ENCODE data around the gene LY6G6D. TPM values are rescaled to one million over a fixed set of nuclear protein-coding genes. Genes with fewer than 3 reads are reported as not detected.

LY6G6D gene
- total and polyA plus RNA-seq, 5 donors from 2014 or later: not detected

GRCh38 chr6:31697555-31697954, 17.6 kb upstream of the LY6G6D start:
- H3K36me3 Mint-ChIP-seq: peaks cover 30% of the 10 kb centered on the region
- no peak overlapping the region for H3K27ac ChIP-seq (ENCODE audit: insufficient read depth, low read length, poor library complexity, severe bottlenecking)

GRCh38 chr6:31700740-31701401, 14.3 kb upstream of the LY6G6D start:
- no peaks in the 10 kb centered on the region for H3K9me3 ChIP-seq (ENCODE audit: control insufficient read depth in 2 of 2, low read length in 2 of 2)
- H3K27me3 ChIP-seq (ENCODE audit: control insufficient read depth, insufficient read depth, low read length): no peaks in the 10 kb centered on the region
- no peak overlapping the region for H3K27ac ChIP-seq (ENCODE audit: insufficient read depth, low read length, poor library complexity, severe bottlenecking)
- Mint-ChIP-seq H3K36me3 (peaks cover 21% of the 10 kb centered on the region), H3K4me1 (peaks cover 5 to 57% (median 39%) of the 10 kb centered on the region in 4 donors), H3K27me3 (peaks cover 6% of the 10 kb centered on the region), H3K9me3 (no peaks in the 10 kb centered on the region), H3K27ac (peak overlapping the region; percentile 49 to 98 (median 98)), H3K4me3 (peak overlapping the region; percentile 84 to 100 (median 98))
- DNase-seq (no peak), ATAC-seq (ENCODE audit: low read depth in 2 of 2) (no peak)
- peaks cover 32% of the 10 kb centered on the region for H3K4me1 ChIP-seq (ENCODE audit: control insufficient read depth, insufficient read depth, low read length, poor library complexity, severe bottlenecking)
- peaks cover 19% of the 10 kb centered on the region for H3K36me3 ChIP-seq (ENCODE audit: control insufficient read depth, insufficient read depth, low read length)
- peak overlapping the region; percentile 48 for H3K4me3 ChIP-seq (ENCODE audit: low read depth, low read length)

More at GRCh38 chr6:31697555-31697954, 17.6 kb upstream of the LY6G6D start:
- Mint-ChIP-seq H3K4me3 (no peak overlapping the region), H3K27me3 (peaks cover 2% of the 10 kb centered on the region), H3K4me1 (peaks cover 5 to 45% (median 33%) of the 10 kb centered on the region in 4 donors), H3K27ac (peak overlapping the region; percentile 37 to 79 (median 38)), H3K9me3 (no peaks in the 10 kb centered on the region)
- H3K9me3 ChIP-seq (ENCODE audit: control insufficient read depth in 2 of 2, low read length in 2 of 2): no peaks in the 10 kb centered on the region
- ATAC-seq (ENCODE audit: low read depth in 2 of 2) (no peak), DNase-seq (peak in 1 of 3 donors; percentile 10)
- no peaks in the 10 kb centered on the region for H3K27me3 ChIP-seq (ENCODE audit: control insufficient read depth, insufficient read depth, low read length)
- H3K4me3 ChIP-seq (ENCODE audit: low read depth, low read length): no peak overlapping the region
- peaks cover 22% of the 10 kb centered on the region for H3K4me1 ChIP-seq (ENCODE audit: control insufficient read depth, insufficient read depth, low read length, poor library complexity, severe bottlenecking)
- H3K36me3 ChIP-seq (ENCODE audit: control insufficient read depth, insufficient read depth, low read length): peaks cover 42% of the 10 kb centered on the region

GRCh38 chr6:31701666-31702404, 13.3 kb upstream of the LY6G6D start:
- DNase-seq (peak in 1 of 3 donors; percentile 20), ATAC-seq (ENCODE audit: low read depth in 2 of 2) (no peak)
- Histone ChIP-seq H3K27ac (ENCODE audit: insufficient read depth, low read length, poor library complexity, severe bottlenecking) (peak overlapping the region; percentile 98), H3K4me3 (ENCODE audit: low read depth, low read length) (peak overlapping the region; percentile 93), H3K36me3 (ENCODE audit: control insufficient read depth, insufficient read depth, low read length) (peaks cover 14% of the 10 kb centered on the region), H3K4me1 (ENCODE audit: control insufficient read depth, insufficient read depth, low read length, poor library complexity, severe bottlenecking) (peaks cover 32% of the 10 kb centered on the region), H3K27me3 (ENCODE audit: control insufficient read depth, insufficient read depth, low read length) (no peaks in the 10 kb centered on the region), H3K9me3 (ENCODE audit: control insufficient read depth in 2 of 2, low read length in 2 of 2) (no peaks in the 10 kb centered on the region)
- Mint-ChIP-seq H3K4me3 (peak overlapping the region; percentile 84 to 100 (median 98)), H3K27ac (peak overlapping the region; percentile 98 to 99 (median 98)), H3K36me3 (peaks cover 20% of the 10 kb centered on the region), H3K4me1 (peaks cover 5 to 57% (median 39%) of the 10 kb centered on the region in 4 donors), H3K27me3 (peaks cover 6% of the 10 kb centered on the region), H3K9me3 (no peaks in the 10 kb centered on the region)

GRCh38 chr6:31702405-31702818, 12.7 kb upstream of the LY6G6D start:
- peak overlapping the region; percentile 93 for H3K4me3 ChIP-seq (ENCODE audit: low read depth, low read length)
- H3K36me3 Mint-ChIP-seq: peaks cover 14% of the 10 kb centered on the region
- peaks cover 32% of the 10 kb centered on the region for H3K4me1 ChIP-seq (ENCODE audit: control insufficient read depth, insufficient read depth, low read length, poor library complexity, severe bottlenecking)
- H3K27ac ChIP-seq (ENCODE audit: insufficient read depth, low read length, poor library complexity, severe bottlenecking): peak overlapping the region; percentile 98
- no peak for DNase-seq
- no peak for ATAC-seq (ENCODE audit: low read depth in 2 of 2)
- peaks cover 5 to 52% (median 37%) of the 10 kb centered on the region in 4 donors for H3K4me1 Mint-ChIP-seq
- H3K4me3 Mint-ChIP-seq: peak overlapping the region; percentile 84 to 100 (median 98)
- H3K9me3 ChIP-seq (ENCODE audit: control insufficient read depth in 2 of 2, low read length in 2 of 2): no peaks in the 10 kb centered on the region
- H3K27ac Mint-ChIP-seq: peak overlapping the region; percentile 98 to 99 (median 98)
- no peaks in the 10 kb centered on the region for H3K9me3 Mint-ChIP-seq
- H3K36me3 ChIP-seq (ENCODE audit: control insufficient read depth, insufficient read depth, low read length): peaks cover 13% of the 10 kb centered on the region
- peaks cover 6% of the 10 kb centered on the region for H3K27me3 Mint-ChIP-seq
- H3K27me3 ChIP-seq (ENCODE audit: control insufficient read depth, insufficient read depth, low read length): no peaks in the 10 kb centered on the region

GRCh38 chr6:31702819-31703716, 12.1 kb upstream of the LY6G6D start, which contains the start of gene ABHD16A:
ABHD16A (minus strand) TSS chr6:31703324; CDS start chr6:31703281, 43 bp downstream.
- H3K27ac ChIP-seq (ENCODE audit: insufficient read depth, low read length, poor library complexity, severe bottlenecking): peak within 1 kb of the TSS; percentile 98
- H3K4me1 Mint-ChIP-seq: peaks cover under 1 to 45% (median 31%) of the 10 kb centered on the region in 4 donors
- no peaks in the 10 kb centered on the region for H3K9me3 ChIP-seq (ENCODE audit: control insufficient read depth in 2 of 2, low read length in 2 of 2)
- peaks cover 10% of the 10 kb centered on the region for H3K36me3 ChIP-seq (ENCODE audit: control insufficient read depth, insufficient read depth, low read length)
- peak within 1 kb of the TSS; percentile 93 for H3K4me3 ChIP-seq (ENCODE audit: low read depth, low read length)
- H3K27ac Mint-ChIP-seq: peak within 1 kb of the TSS; percentile 98 to 99 (median 98)
- H3K4me3 Mint-ChIP-seq: peak within 1 kb of the TSS; percentile 84 to 100 (median 98)
- no peaks in the 10 kb centered on the region for H3K9me3 Mint-ChIP-seq
- peaks cover 32% of the 10 kb centered on the region for H3K4me1 ChIP-seq (ENCODE audit: control insufficient read depth, insufficient read depth, low read length, poor library complexity, severe bottlenecking)
- no peaks in the 10 kb centered on the region for H3K27me3 ChIP-seq (ENCODE audit: control insufficient read depth, insufficient read depth, low read length)
- H3K27me3 Mint-ChIP-seq: peaks cover 6% of the 10 kb centered on the region
- H3K36me3 Mint-ChIP-seq: peaks cover 7% of the 10 kb centered on the region
- peak; percentile 94 to 97 for ATAC-seq (ENCODE audit: low read depth in 2 of 2)
- peak; percentile 95 to 99 (median 97) for DNase-seq

- Histone ChIP-seq H3K36me3 (ENCODE audit: control insufficient read depth, insufficient read depth, low read length) (peaks cover 4% of the 10 kb centered on the region), H3K27ac (ENCODE audit: insufficient read depth, low read length, poor library complexity, severe bottlenecking) (no peak overlapping the region), H3K9me3 (ENCODE audit: control insufficient read depth in 2 of 2, low read length in 2 of 2) (no peaks in the 10 kb centered on the region), H3K4me3 (ENCODE audit: low read depth, low read length) (no peak overlapping the region), H3K4me1 (ENCODE audit: control insufficient read depth, insufficient read depth, low read length, poor library complexity, severe bottlenecking) (peaks cover 32% of the 10 kb centered on the region), H3K27me3 (ENCODE audit: control insufficient read depth, insufficient read depth, low read length) (no peaks in the 10 kb centered on the region)
- Mint-ChIP-seq H3K36me3 (peaks cover 3% of the 10 kb centered on the region), H3K9me3 (no peaks in the 10 kb centered on the region), H3K4me3 (no peak overlapping the region), H3K4me1 (peaks cover 0 to 35% (median 25%) of the 10 kb centered on the region in 4 donors), H3K27me3 (peaks cover 6% of the 10 kb centered on the region), H3K27ac (no peak overlapping the region)
- DNase-seq (no peak), ATAC-seq (ENCODE audit: low read depth in 2 of 2) (no peak)
Measured at GRCh38 chr6:31705931-31706330, 9.2 kb upstream of the LY6G6D start.

- Mint-ChIP-seq H3K9me3 (no peaks in the 10 kb centered on the region), H3K27ac (peak within 1 kb of the TSS in 1 of 3 donors; percentile 36), H3K27me3 (peaks cover 6% of the 10 kb centered on the region), H3K4me1 (peaks cover 0 to 33% (median 24%) of the 10 kb centered on the region in 4 donors), H3K4me3 (peak within 1 kb of the TSS in 1 of 4 donors; percentile 32), H3K36me3 (no peaks in the 10 kb centered on the region)
- Histone ChIP-seq H3K36me3 (ENCODE audit: control insufficient read depth, insufficient read depth, low read length) (no peaks in the 10 kb centered on the region), H3K27me3 (ENCODE audit: control insufficient read depth, insufficient read depth, low read length) (no peaks in the 10 kb centered on the region), H3K9me3 (ENCODE audit: control insufficient read depth in 2 of 2, low read length in 2 of 2) (no peaks in the 10 kb centered on the region), H3K4me1 (ENCODE audit: control insufficient read depth, insufficient read depth, low read length, poor library complexity, severe bottlenecking) (peaks cover 31% of the 10 kb centered on the region), H3K27ac (ENCODE audit: insufficient read depth, low read length, poor library complexity, severe bottlenecking) (no peak within 1 kb of the TSS), H3K4me3 (ENCODE audit: low read depth, low read length) (no peak within 1 kb of the TSS)
- no peak for ATAC-seq (ENCODE audit: low read depth in 2 of 2)
- no peak for DNase-seq
Measured at GRCh38 chr6:31706599-31706998, 8.5 kb upstream of the LY6G6D start, which contains the start of gene LY6G6F. LY6G6F (plus strand) TSS chr6:31706866; CDS start chr6:31706907, 41 bp downstream.

All from CD4-positive, CD25-positive, alpha-beta regulatory T cell (primary cell).